Activated naive CD4-positive, alpha-beta T cell treated with anti-CD3 and anti-CD28 coated beads, Interleukin-2, amount 50 U/mL, for 72 hours (primary cell): ENCODE results near the gene ODAD4. TPM values are rescaled to one million over a fixed set of nuclear protein-coding genes. Genes with fewer than 3 reads are reported as not detected.

Experiments used
- ATAC-seq, 2 donors: fragments of 150-1000 bp; cut with Tn5 transposase; 2 replicates each; pipeline ENCODE4 v1.10.0; 2021; ENCODE audit warnings: mild to moderate bottlenecking in 2 of 2, moderate library complexity in 2 of 2
- DNase-seq, 2 donors: peaks; one replicate each; pipeline ENCODE4 v3.0.0; 2021 to 2022; ENCODE audit warnings: low spot score in 2 of 2
- H3K27ac Mint-ChIP-seq, 2 donors: one replicate each; pipeline ENCODE4 v1.8.0; 2022; ENCODE audit warnings: mild to moderate bottlenecking in 2 of 2, mixed read lengths in 2 of 2
- H3K36me3 Mint-ChIP-seq, 2 donors: one replicate each; pipeline ENCODE4 v1.8.0; 2022; ENCODE audit warnings: mixed read lengths in 2 of 2
- H3K9me3 Mint-ChIP-seq, 2 donors: one replicate each; pipeline ENCODE4 v1.8.0; 2022; ENCODE audit warnings: mixed read lengths in 2 of 2
- total RNA-seq, 2 donors: library from RNA; stranded (reverse); gene quantifications; one replicate each; pipeline ENCODE4 v1.2.3, GENCODE V29; 2022

The ODAD4 gene
- total RNA-seq, 2 donors from 2014 or later = 1.2 to 2.0 TPM

- Mint-ChIP-seq H3K36me3 (peaks cover 4 to 11% of the 10 kb centered on the region in 2 donors), H3K27ac (peak overlapping the region in 1 of 2 donors; percentile 72), H3K9me3 (no peaks in the 10 kb centered on the region)
- ATAC-seq (no peak), DNase-seq (no peak)
These were observed 23.2 kb upstream of the ODAD4 start for GRCh38 chr17:41907185-41907556.

- Mint-ChIP-seq H3K27ac (peak overlapping the region in 1 of 2 donors; percentile 72), H3K9me3 (no peaks in the 10 kb centered on the region), H3K36me3 (peaks cover 5 to 16% of the 10 kb centered on the region in 2 donors)
- DNase-seq (no peak), ATAC-seq (no peak)
These were observed 22.5 kb upstream of the ODAD4 start for GRCh38 chr17:41907633-41908539.

- Mint-ChIP-seq H3K9me3 (no peaks in the 10 kb centered on the region), H3K27ac (no peak overlapping the region), H3K36me3 (peaks cover 10 to 19% of the 10 kb centered on the region in 2 donors)
- DNase-seq (no peak), ATAC-seq (no peak)
These were observed 21.3 kb upstream of the ODAD4 start for GRCh38 chr17:41909088-41909487.

- DNase-seq (no peak), ATAC-seq (no peak)
- no peaks in the 10 kb centered on the region for H3K9me3 Mint-ChIP-seq
- peaks cover 12 to 22% of the 10 kb centered on the region in 2 donors for H3K36me3 Mint-ChIP-seq
- H3K27ac Mint-ChIP-seq = peak overlapping the region in 1 of 2 donors; percentile 29
These were observed 19.6 kb upstream of the ODAD4 start for GRCh38 chr17:41910701-41911391.

- no peak for DNase-seq
- Mint-ChIP-seq H3K9me3 (no peaks in the 10 kb centered on the region), H3K36me3 (peaks cover 14 to 24% of the 10 kb centered on the region in 2 donors), H3K27ac (peak overlapping the region; percentile 12 to 77)
- ATAC-seq = no peak
These were observed 17.5 kb upstream of the ODAD4 start for GRCh38 chr17:41912925-41913324.

- Mint-ChIP-seq H3K27ac (peak overlapping the region in 1 of 2 donors; percentile 77), H3K36me3 (peaks cover 14 to 24% of the 10 kb centered on the region in 2 donors), H3K9me3 (no peaks in the 10 kb centered on the region)
- ATAC-seq (no peak), DNase-seq (no peak)
These were observed 16.6 kb upstream of the ODAD4 start for GRCh38 chr17:41913798-41914197.

- ATAC-seq = no peak
- peaks cover 14 to 23% of the 10 kb centered on the region in 2 donors for H3K36me3 Mint-ChIP-seq
- DNase-seq = no peak
- peak overlapping the region in 1 of 2 donors; percentile 77 for H3K27ac Mint-ChIP-seq
- H3K9me3 Mint-ChIP-seq = no peaks in the 10 kb centered on the region
These were observed 16.1 kb upstream of the ODAD4 start for GRCh38 chr17:41914358-41914766.

GRCh38 chr17:41915020-41915419, 15.4 kb upstream of the ODAD4 start:
- Mint-ChIP-seq H3K9me3 (no peaks in the 10 kb centered on the region), H3K36me3 (peaks cover 13 to 17% of the 10 kb centered on the region in 2 donors), H3K27ac (peak overlapping the region in 1 of 2 donors; percentile 48)
- no peak for ATAC-seq
- DNase-seq = no peak

- Mint-ChIP-seq H3K36me3 (peaks cover 11 to 14% of the 10 kb centered on the region in 2 donors), H3K27ac (peak overlapping the region in 1 of 2 donors; percentile 90), H3K9me3 (no peaks in the 10 kb centered on the region)
- DNase-seq = no peak
- ATAC-seq = no peak
These were observed 14.9 kb upstream of the ODAD4 start for GRCh38 chr17:41915566-41915965.

GRCh38 chr17:41917192-41917591, 13.2 kb upstream of the ODAD4 start:
- ATAC-seq (no peak), DNase-seq (no peak)
- no peaks in the 10 kb centered on the region for H3K9me3 Mint-ChIP-seq
- peak overlapping the region; percentile 77 to 89 for H3K27ac Mint-ChIP-seq
- peaks cover 11 to 14% of the 10 kb centered on the region in 2 donors for H3K36me3 Mint-ChIP-seq

GRCh38 chr17:41917679-41918313, 12.6 kb upstream of the ODAD4 start:
- Mint-ChIP-seq H3K27ac (peak overlapping the region; percentile 77 to 89), H3K36me3 (peaks cover 10 to 11% of the 10 kb centered on the region in 2 donors), H3K9me3 (no peaks in the 10 kb centered on the region)
- ATAC-seq = peak in 1 of 2 donors; percentile 1
- peak in 1 of 2 donors; percentile 61 for DNase-seq

GRCh38 chr17:41918314-41919164, 11.9 kb upstream of the ODAD4 start, which contains the start of gene ACLY:
ACLY (minus strand) TSS chr17:41918951; CDS start chr17:41913873, 5,078 bp downstream.
- H3K27ac Mint-ChIP-seq = peak within 1 kb of the TSS; percentile 89 to 90
- H3K36me3 Mint-ChIP-seq = peaks cover 5% of the 10 kb centered on the region in 2 donors
- ATAC-seq (peak; percentile 99 to 100), DNase-seq (peak; percentile 97 to 99)
- no peaks in the 10 kb centered on the region for H3K9me3 Mint-ChIP-seq

GRCh38 chr17:41919165-41919817, 11.1 kb upstream of the ODAD4 start:
- ATAC-seq (peak; percentile 3 to 12), DNase-seq (no peak)
- peak overlapping the region in 1 of 2 donors; percentile 89 for H3K27ac Mint-ChIP-seq
- H3K9me3 Mint-ChIP-seq = no peaks in the 10 kb centered on the region
- H3K36me3 Mint-ChIP-seq = peaks cover 5% of the 10 kb centered on the region in 2 donors

GRCh38 chr17:41919840-41920579, 10.4 kb upstream of the ODAD4 start:
- Mint-ChIP-seq H3K27ac (no peak overlapping the region), H3K36me3 (peaks cover 5% of the 10 kb centered on the region in 2 donors), H3K9me3 (no peaks in the 10 kb centered on the region)
- ATAC-seq = no peak
- no peak for DNase-seq

- no peak overlapping the region for H3K27ac Mint-ChIP-seq
- no peak for ATAC-seq
- no peak for DNase-seq
- H3K36me3 Mint-ChIP-seq = peaks cover 5% of the 10 kb centered on the region in 2 donors
- H3K9me3 Mint-ChIP-seq = no peaks in the 10 kb centered on the region
These were observed 9.8 kb upstream of the ODAD4 start for GRCh38 chr17:41920580-41920955.
